DND-41 (cell line): ENCODE results near the gene PCDHA12.

ENCODE experiments used
- ATAC-seq: fragments of 200-7000 bp; cut with Tn5 transposase; 3 replicates; pipeline ENCODE4 v1.9.1; 2021; ENCODE audit warnings: low read depth; ENCODE audit not compliant: insufficient read depth
- DNase-seq: peaks from one replicate; pipeline ENCODE4 v3.0.0-alpha.2; 2020
- H2AFZ ChIP-seq: 2 replicates; pipeline ENCODE4 v1.6.0; 2012; ENCODE audit warnings: low read depth, low read length
- H3K27ac ChIP-seq: 2 replicates; pipeline ENCODE4 v1.5.1; 2012; ENCODE audit warnings: low read length, inconsistent platforms
- H3K27me3 ChIP-seq: fragments of 200-600 bp; sonication (generic); 2 replicates; pipeline ENCODE4 v1.6.0; 2012; ENCODE audit warnings: low read length, mild to moderate bottlenecking, inconsistent platforms; ENCODE audit not compliant: insufficient read depth, poor library complexity
- H3K36me3 ChIP-seq: 2 replicates; pipeline ENCODE4 v1.5.1; 2012; ENCODE audit warnings: low read length, inconsistent platforms; ENCODE audit not compliant: insufficient read depth
- H3K4me1 ChIP-seq: 2 replicates; pipeline ENCODE4 v1.5.1; 2012; ENCODE audit warnings: mild to moderate bottlenecking, low read length; ENCODE audit not compliant: insufficient read depth
- H3K4me2 ChIP-seq: 2 replicates; pipeline ENCODE4 v1.6.0; 2012; ENCODE audit warnings: mild to moderate bottlenecking, moderate library complexity, low read length, inconsistent platforms; ENCODE audit not compliant: insufficient read depth
- H3K4me3 ChIP-seq, 2 experiments: fragments of 200-600 bp in 1 of 2; shearing (Covaris generic) in 1 of 2; 2 replicates each; pipeline ENCODE4 v1.5.1; 2012 to 2016; ENCODE audit warnings: inconsistent platforms in 2 of 2, low read length in 2 of 2, mild to moderate bottlenecking in 2 of 2, low read depth in 1 of 2, moderate library complexity in 1 of 2
- H3K79me2 ChIP-seq: 2 replicates; pipeline ENCODE4 v1.6.0; 2012; ENCODE audit warnings: low read length, inconsistent platforms; ENCODE audit not compliant: insufficient read depth
- H3K9ac ChIP-seq: 2 replicates; pipeline ENCODE4 v1.6.0; 2012; ENCODE audit warnings: low read depth, mild to moderate bottlenecking, inconsistent platforms, low read length, moderate library complexity
- H3K9me3 ChIP-seq: 2 replicates; pipeline ENCODE4 v1.5.1; 2012; ENCODE audit warnings: low read length, moderate library complexity, mild to moderate bottlenecking, inconsistent platforms; ENCODE audit not compliant: insufficient read depth, severe bottlenecking
- H4K20me1 ChIP-seq: 2 replicates; pipeline ENCODE4 v1.6.0; 2012; ENCODE audit warnings: low read length; ENCODE audit not compliant: insufficient read depth
- CTCF ChIP-seq: IDR thresholded peaks from 2 replicates; pipeline ENCODE4 v1.5.1; 2012; ENCODE audit warnings: borderline replicate concordance, low read length, moderate library complexity, mild to moderate bottlenecking; ENCODE audit not compliant: poor library complexity, severe bottlenecking; ENCODE audit errors: extremely low read depth
- EZH2 ChIP-seq: IDR thresholded peaks from 3 replicates; pipeline ENCODE4 v1.6.1; 2012; ENCODE audit warnings: borderline replicate concordance, low read depth, mild to moderate bottlenecking, moderate library complexity, low read length, inconsistent platforms; ENCODE audit not compliant: severe bottlenecking

The PCDHA12 gene

DNA sequence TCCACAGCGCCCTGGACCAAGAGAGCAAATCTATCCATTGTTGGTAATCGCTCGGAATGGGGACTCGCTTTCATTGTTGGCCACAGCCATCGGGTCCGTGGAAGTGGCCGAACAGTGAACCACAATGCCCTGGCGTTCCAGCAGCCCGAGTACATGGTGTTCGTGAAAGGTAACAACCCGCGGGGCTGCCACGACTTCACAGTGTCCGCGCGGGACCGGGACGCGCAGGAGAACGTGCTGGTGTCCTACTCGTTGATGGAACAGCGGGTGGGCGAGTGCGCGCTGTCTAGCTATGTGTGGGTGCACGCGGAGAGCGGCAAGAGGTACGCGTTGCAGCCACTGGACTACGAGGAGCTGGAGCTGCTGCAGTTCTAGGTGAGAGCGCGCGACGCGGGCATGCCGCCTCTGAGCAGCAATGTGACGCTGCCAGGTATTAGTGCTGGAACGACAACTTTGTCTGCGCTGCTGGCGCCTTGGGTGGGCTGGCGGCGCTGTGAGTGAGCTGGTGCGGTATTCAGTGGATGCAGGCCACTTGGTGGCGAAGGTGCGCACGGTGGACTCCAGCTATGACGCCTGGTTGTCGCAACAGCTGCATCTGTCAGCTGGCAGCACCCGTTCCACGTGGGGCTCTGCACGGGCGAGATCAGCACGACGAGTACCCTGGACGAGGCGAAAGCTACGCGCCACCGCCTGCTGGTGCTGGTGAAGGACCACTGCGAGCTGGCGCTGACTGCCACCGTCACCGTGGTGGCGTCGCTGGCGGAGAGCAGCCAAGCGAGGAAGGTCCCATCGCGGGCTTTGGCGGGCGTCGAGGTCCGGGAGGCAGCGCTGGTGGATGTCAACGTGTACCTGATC, 12.4 kb upstream of the PCDHA12 start:
- no peaks in the 10 kb centered on the region for H3K79me2 ChIP-seq
- H2AFZ ChIP-seq: no peak overlapping the region
- H3K36me3 ChIP-seq: no peaks in the 10 kb centered on the region
- no peak for ATAC-seq
- no peaks in the 10 kb centered on the region for H3K9me3 ChIP-seq
- no peaks in the 10 kb centered on the region for H4K20me1 ChIP-seq
- TF ChIP-seq CTCF: no peak
- TF ChIP-seq EZH2: no peak
- no peak overlapping the region for H3K4me2 ChIP-seq
- H3K27ac ChIP-seq: no peak overlapping the region
- H3K4me3 ChIP-seq: no peak overlapping the region
- H3K27me3 ChIP-seq: peaks cover 3% of the 10 kb centered on the region
- no peaks in the 10 kb centered on the region for H3K4me1 ChIP-seq
- no peak overlapping the region for H3K9ac ChIP-seq
- no peak for DNase-seq

DNA sequence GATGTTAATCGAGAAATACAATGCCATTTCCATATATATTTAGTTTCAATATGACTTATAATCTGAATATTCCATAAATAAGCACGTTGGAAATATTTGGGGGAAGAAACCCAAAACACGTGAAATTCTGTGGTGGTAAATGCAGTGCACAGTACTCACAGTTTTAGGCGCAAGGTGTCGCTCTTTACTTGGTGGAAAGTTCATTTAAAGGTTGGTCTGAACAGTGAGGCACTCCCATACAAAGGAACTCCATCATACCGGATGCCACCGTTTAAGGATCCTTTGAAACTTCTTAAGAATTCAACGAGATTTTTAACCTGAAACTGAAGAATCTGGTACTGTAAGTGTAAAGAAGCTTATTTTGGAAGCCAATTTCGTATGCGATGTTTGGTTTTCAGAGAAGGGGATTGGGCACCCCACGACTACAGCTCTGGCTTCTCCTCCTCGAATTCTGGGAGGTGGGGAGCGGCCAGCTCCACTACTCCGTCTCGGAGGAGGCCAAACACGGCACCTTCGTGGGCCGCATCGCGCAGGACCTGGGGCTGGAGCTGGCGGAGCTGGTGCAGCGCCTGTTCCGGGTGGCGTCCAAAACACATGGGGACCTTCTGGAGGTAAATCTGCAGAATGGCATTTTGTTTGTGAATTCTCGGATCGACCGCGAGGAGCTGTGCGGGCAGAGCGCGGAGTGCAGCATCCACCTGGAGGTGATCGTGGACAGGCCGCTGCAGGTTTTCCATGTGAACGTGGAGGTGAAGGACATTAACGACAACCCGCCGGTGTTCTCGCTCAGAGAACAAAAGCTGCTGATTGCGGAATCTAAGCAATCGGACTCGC, 6.2 kb upstream of the PCDHA12 start, which contains the start of gene PCDHA11:
PCDHA11 (plus strand) TSS at position 237 of the 834 bp plus-strand sequence; CDS start at position 384, 147 bp downstream.
- H3K4me1 ChIP-seq: no peaks in the 10 kb centered on the region
- ATAC-seq (no peak), DNase-seq (no peak)
- H3K9me3 ChIP-seq: no peaks in the 10 kb centered on the region
- no peak for TF ChIP-seq EZH2
- peak; percentile 45 for TF ChIP-seq CTCF
- H4K20me1 ChIP-seq: no peaks in the 10 kb centered on the region
- no peaks in the 10 kb centered on the region for H3K36me3 ChIP-seq
- no peak within 1 kb of the TSS for H3K4me2 ChIP-seq
- H3K27ac ChIP-seq: no peak within 1 kb of the TSS
- H3K27me3 ChIP-seq: peaks cover 3% of the 10 kb centered on the region
- no peak within 1 kb of the TSS for H3K4me3 ChIP-seq
- H3K9ac ChIP-seq: no peak within 1 kb of the TSS
- no peak within 1 kb of the TSS for H2AFZ ChIP-seq
- H3K79me2 ChIP-seq: no peaks in the 10 kb centered on the region

DNA sequence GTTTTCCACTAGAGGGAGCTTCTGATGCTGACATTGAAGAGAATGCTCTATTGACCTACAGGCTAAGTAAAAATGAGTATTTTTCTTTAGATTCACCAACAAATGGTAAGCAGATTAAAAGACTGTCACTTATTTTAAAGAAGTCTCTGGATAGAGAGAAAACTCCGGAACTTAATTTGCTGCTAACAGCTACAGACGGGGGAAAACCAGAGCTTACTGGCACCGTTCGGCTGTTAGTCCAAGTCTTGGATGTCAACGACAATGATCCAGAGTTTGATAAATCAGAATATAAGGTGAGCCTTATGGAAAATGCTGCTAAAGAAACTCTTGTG, 5.6 kb upstream of the PCDHA12 start:
- no peaks in the 10 kb centered on the region for H3K79me2 ChIP-seq
- no peak overlapping the region for H3K4me3 ChIP-seq
- H3K9ac ChIP-seq: no peak overlapping the region
- no peak overlapping the region for H3K4me2 ChIP-seq
- H2AFZ ChIP-seq: no peak overlapping the region
- H3K27ac ChIP-seq: no peak overlapping the region
- H3K9me3 ChIP-seq: no peaks in the 10 kb centered on the region
- peaks cover 3% of the 10 kb centered on the region for H3K27me3 ChIP-seq
- ATAC-seq (no peak), DNase-seq (no peak)
- TF ChIP-seq CTCF (no peak), EZH2 (no peak)
- H3K4me1 ChIP-seq: no peaks in the 10 kb centered on the region
- H3K36me3 ChIP-seq: no peaks in the 10 kb centered on the region
- H4K20me1 ChIP-seq: no peaks in the 10 kb centered on the region
